ENCODE data around the gene MT1H. TPM values are rescaled to one million over a fixed set of nuclear protein-coding genes. Genes with fewer than 3 reads are reported as not detected.
"Not testable (repeated sequence)": the region's sequence is repeated elsewhere in the genome, so short reads cannot be mapped to it uniquely, and the experiment has no call there.

MT1H gene
- 10 to 100 TPM; 32.9 to 63.3 TPM for polyA plus RNA-seq

DNA sequence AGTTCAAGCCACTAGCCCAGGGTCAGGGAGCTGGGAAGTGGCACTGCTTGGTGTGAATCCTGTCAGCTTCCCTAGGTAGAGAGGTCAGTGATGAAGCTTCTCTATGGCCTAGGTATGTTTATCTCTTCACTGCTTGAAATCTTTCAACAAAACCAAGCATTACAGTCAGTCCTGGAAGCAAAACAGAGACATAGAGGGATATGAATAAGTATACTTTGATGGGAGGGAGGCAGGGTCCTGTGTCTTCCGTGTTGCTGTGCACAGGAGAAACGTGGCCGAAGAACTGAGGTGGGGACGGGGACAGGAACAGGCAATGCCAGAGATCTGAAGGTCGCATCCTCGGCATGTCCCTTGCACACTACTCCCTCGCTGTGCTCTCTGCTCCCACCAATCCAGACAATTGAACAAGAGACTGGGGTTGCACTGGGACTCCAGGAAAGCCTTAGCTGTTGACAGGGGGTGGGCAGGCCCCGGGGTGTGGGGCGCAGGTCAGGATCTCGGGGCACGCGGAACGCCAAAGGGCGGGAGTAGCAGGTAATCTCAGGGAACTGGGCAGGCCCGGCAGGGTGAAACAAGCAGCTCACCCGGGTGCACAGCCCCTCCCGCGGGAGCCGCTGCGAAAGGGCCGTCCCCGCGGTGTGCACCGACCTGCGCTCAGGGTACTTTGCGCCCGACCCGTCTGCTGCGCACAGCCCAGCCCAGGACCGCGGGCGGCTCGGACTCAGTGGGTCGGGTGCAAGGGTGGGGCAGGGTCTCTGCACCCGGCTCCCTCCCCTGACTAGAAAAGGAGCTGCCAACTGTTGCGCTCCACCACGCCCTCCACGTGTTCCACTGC, at the start of gene MT1H:
Gene MT1H (plus strand): TSS at position 810 of the 835 bp plus-strand sequence. CDS start 71 bp downstream, outside the sequence.
- WGBS, 2 donors = 19% methylated on average over 38 of the region's 38 CpGs
- H3K27me3 ChIP-seq (ENCODE audit: control insufficient read depth in 1 of 2, insufficient read depth in 2 of 2, low read length in 2 of 2) = peaks cover 0 to 4% of the 10 kb centered on the region in 2 donors
- H3K4me3 ChIP-seq (ENCODE audit: low read depth in 1 of 2, low read length in 2 of 2) = peak within 1 kb of the TSS; percentile 7 to 22
- H3K36me3 ChIP-seq (ENCODE audit: control insufficient read depth in 2 of 2, insufficient read depth in 2 of 2, low read length in 1 of 2) = no peaks in the 10 kb centered on the region
- H3K9me3 ChIP-seq (ENCODE audit: control insufficient read depth in 2 of 2, insufficient read depth in 1 of 2, low read depth in 1 of 2, low read length in 1 of 2) = no peaks in the 10 kb centered on the region
- H3K4me1 ChIP-seq (ENCODE audit: control insufficient read depth in 2 of 2, insufficient read depth in 2 of 2, low read length in 1 of 2) = peaks cover 9 to 17% of the 10 kb centered on the region in 2 donors
- H3K27ac ChIP-seq (ENCODE audit: low read depth in 2 of 2, low read length in 1 of 2) = no peak within 1 kb of the TSS

DNA sequence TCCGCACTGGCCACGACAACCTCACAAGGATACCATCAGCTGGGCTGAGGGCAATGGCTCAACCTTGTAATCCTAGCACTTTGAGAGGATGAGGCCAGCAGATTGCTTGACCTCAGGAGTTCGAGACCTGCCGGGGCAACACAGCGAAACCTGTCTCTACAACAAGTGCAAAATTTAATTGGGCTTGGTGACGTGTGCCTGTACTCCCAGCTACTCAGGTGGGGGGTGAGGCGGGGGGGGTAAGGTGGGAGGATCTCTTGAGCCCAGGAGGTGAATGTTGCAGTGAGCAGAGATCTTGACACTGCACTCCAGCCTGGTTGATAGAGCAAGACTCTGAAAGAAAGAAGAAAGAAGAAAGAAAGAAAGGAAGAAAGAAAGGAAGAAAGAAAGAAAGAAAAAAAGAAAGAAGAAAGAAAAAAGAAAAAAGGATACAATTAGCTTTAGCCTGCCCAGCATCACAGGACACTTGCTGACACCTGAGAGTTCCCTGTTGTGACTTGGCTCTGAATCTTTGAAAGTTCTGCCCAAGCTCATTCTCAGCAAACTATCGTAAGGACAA, 49.2 kb upstream of the MT1H start:
- H3K36me3 ChIP-seq (ENCODE audit: control insufficient read depth in 2 of 2, insufficient read depth in 2 of 2, low read length in 1 of 2) = no peaks in the 10 kb centered on the region
- no peaks in the 10 kb centered on the region for H3K27me3 ChIP-seq (ENCODE audit: control insufficient read depth in 1 of 2, insufficient read depth in 2 of 2, low read length in 2 of 2)
- 82 to 84% methylated on average over 8 of the region's 8 CpGs for WGBS, 2 donors
- H3K9me3 ChIP-seq (ENCODE audit: control insufficient read depth in 2 of 2, insufficient read depth in 1 of 2, low read depth in 1 of 2, low read length in 1 of 2) = no peaks in the 10 kb centered on the region
- peaks cover 0 to 3% of the 10 kb centered on the region in 2 donors for H3K4me1 ChIP-seq (ENCODE audit: control insufficient read depth in 2 of 2, insufficient read depth in 2 of 2, low read length in 1 of 2)
- no peak overlapping the region for H3K4me3 ChIP-seq (ENCODE audit: low read depth in 1 of 2, low read length in 2 of 2)
- no peak overlapping the region for H3K27ac ChIP-seq (ENCODE audit: low read depth in 2 of 2, low read length in 1 of 2)

DNA sequence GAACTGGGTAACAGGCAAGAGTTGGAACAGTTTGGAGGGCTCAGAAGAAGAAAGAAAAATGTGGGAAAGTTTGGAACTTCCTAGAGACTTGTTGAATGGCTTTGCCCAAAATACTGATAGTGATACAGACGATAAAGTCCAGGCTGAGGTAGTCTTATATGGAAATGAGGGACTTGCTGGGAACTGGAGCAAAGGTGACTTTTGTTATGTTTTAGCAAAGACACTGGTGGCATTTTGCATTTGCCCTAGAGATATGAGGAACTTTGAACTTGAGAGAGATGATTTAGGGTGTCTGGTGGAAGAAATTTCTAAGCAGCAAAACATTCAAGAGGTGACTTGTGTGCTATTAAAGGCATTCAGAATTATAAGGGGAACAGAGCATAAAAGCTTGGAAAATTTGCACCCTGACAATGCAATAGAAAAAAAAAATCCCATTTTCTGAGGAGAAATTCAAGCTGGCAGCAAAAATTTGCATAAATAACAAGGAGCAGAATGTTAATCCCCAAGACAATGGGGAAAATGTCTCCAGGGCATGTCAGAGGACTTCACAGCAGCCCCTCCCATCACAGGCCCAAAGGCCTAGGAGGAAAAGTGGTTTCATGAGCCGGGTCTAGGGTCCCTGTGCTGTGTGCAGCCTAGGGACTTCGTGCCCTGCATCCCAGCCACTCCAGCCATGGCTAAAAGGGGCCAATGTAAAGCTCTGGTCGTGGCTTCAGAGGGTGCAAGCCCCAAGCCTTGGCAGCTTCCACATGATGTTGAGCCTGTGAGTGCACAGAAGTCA, 47.8 kb upstream of the MT1H start:
- not testable (repeated sequence) for H3K4me3 ChIP-seq (ENCODE audit: low read depth in 1 of 2, low read length in 2 of 2); H3K9me3 ChIP-seq (ENCODE audit: control insufficient read depth in 2 of 2, insufficient read depth in 1 of 2, low read depth in 1 of 2, low read length in 1 of 2); H3K4me1 ChIP-seq (ENCODE audit: control insufficient read depth in 2 of 2, insufficient read depth in 2 of 2, low read length in 1 of 2); H3K27me3 ChIP-seq (ENCODE audit: control insufficient read depth in 1 of 2, insufficient read depth in 2 of 2, low read length in 2 of 2); H3K27ac ChIP-seq (ENCODE audit: low read depth in 2 of 2, low read length in 1 of 2); H3K36me3 ChIP-seq (ENCODE audit: control insufficient read depth in 2 of 2, insufficient read depth in 2 of 2, low read length in 1 of 2)
- WGBS, 2 donors = 76 to 85% methylated on average over 4 of the region's 4 CpGs

DNA sequence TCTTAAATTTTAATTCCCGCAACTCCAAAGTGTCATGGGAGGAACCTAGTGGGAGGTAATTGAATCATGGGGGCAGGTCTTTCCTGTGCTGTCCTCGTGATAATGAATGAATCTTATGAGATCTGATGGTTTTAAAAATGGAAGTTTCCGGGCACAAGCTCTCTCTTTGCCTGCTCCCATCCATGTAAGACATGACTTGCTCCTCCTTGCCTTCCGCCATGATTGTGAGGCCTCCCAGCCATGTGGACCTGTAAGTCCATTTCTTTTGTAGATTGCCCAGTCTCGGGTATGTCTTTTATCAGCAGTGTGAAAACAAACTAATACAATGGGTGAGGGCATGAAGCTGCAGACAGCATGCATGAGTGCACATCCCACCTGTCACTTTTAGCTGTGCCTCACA, 46.4 kb upstream of the MT1H start:
- not testable (repeated sequence) for H3K36me3 ChIP-seq (ENCODE audit: control insufficient read depth in 2 of 2, insufficient read depth in 2 of 2, low read length in 1 of 2); H3K9me3 ChIP-seq (ENCODE audit: control insufficient read depth in 2 of 2, insufficient read depth in 1 of 2, low read depth in 1 of 2, low read length in 1 of 2); H3K4me3 ChIP-seq (ENCODE audit: low read depth in 1 of 2, low read length in 2 of 2); H3K27ac ChIP-seq (ENCODE audit: low read depth in 2 of 2, low read length in 1 of 2); H3K27me3 ChIP-seq (ENCODE audit: control insufficient read depth in 1 of 2, insufficient read depth in 2 of 2, low read length in 2 of 2); H3K4me1 ChIP-seq (ENCODE audit: control insufficient read depth in 2 of 2, insufficient read depth in 2 of 2, low read length in 1 of 2)
- 93 to 95% methylated on average over 5 of the region's 5 CpGs for WGBS, 2 donors

DNA sequence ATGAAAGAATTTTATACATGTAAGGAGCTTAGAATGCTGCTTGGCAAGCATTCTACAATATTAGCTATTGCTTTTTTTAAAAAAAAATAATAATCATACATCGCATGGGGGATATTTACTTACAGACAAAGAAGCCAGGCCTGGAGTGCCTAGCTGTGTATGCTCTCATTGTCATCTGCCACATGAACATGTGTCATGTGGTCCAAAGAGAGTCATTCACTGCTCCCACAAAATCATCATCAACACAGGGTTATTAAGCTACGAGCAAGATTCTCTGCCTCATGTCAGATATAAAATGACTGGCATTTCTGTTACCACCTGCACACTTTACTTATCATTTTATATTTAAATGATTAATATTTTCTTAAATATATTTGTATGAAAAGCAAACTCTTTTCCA, 46.0 kb upstream of the MT1H start:
- no peak overlapping the region for H3K27ac ChIP-seq (ENCODE audit: low read depth in 2 of 2, low read length in 1 of 2)

DNA sequence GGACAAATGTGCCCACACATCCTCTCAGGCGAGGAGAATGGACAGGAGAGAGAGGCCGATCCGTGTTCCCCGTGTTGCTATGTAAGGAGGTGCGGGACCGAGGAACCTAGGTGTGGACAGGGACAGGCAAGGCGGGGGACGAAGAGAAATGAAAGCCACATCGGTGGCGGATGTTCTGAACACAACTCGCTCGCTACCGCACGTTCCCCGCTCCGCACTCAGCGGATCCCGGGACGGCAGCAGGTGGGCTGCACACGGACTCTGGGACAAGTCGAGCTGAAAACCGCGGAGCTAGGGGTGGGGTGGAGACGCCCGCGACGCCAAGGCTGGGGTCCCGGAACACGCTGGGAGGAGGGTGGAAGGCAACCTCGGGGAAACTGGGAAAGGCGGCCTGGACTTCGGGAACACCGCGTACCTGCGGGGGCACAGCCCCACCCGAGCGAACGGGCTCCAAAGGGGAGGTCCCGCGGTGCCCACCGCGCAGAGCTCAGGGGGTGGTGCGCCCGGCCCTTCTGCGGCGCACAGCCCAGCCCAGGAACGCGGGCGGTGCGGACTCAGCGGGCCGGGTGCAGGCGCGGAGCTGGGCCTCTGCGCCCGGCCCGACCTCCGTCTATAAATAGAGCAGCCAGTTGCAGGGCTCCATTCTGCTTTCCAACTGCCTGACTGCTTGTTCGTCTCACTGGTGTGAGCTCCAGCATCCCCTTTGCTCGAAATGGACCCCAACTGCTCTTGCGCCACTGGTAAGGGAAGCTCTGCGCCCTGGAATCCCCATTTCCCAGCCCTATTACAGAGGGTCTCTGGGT, 44.3 kb upstream of the MT1H start, which contains the start of gene MT1E:
Gene MT1E (plus strand): TSS at position 642 of the 803 bp plus-strand sequence. CDS start 71 bp downstream, at position 713.
- Histone ChIP-seq H3K27ac (ENCODE audit: low read depth in 2 of 2, low read length in 1 of 2) (peak within 1 kb of the TSS; percentile 78 to 92), H3K4me1 (ENCODE audit: control insufficient read depth in 2 of 2, insufficient read depth in 2 of 2, low read length in 1 of 2) (no peaks in the 10 kb centered on the region), H3K9me3 (ENCODE audit: control insufficient read depth in 2 of 2, insufficient read depth in 1 of 2, low read depth in 1 of 2, low read length in 1 of 2) (no peaks in the 10 kb centered on the region), H3K4me3 (ENCODE audit: low read depth in 1 of 2, low read length in 2 of 2) (peak within 1 kb of the TSS; percentile 64 to 68), H3K36me3 (ENCODE audit: control insufficient read depth in 2 of 2, insufficient read depth in 2 of 2, low read length in 1 of 2) (no peaks in the 10 kb centered on the region), H3K27me3 (ENCODE audit: control insufficient read depth in 1 of 2, insufficient read depth in 2 of 2, low read length in 2 of 2) (no peaks in the 10 kb centered on the region)
- WGBS, 2 donors = 2 to 11% methylated on average over 60 to 62 of the region's 62 CpGs

More for the DNA sequence above, 46.0 kb upstream of the MT1H start:
- H3K27me3 ChIP-seq (ENCODE audit: control insufficient read depth in 1 of 2, insufficient read depth in 2 of 2, low read length in 2 of 2) = no peaks in the 10 kb centered on the region
- no peaks in the 10 kb centered on the region for H3K9me3 ChIP-seq (ENCODE audit: control insufficient read depth in 2 of 2, insufficient read depth in 1 of 2, low read depth in 1 of 2, low read length in 1 of 2)
- no peaks in the 10 kb centered on the region for H3K36me3 ChIP-seq (ENCODE audit: control insufficient read depth in 2 of 2, insufficient read depth in 2 of 2, low read length in 1 of 2)
- H3K4me1 ChIP-seq (ENCODE audit: control insufficient read depth in 2 of 2, insufficient read depth in 2 of 2, low read length in 1 of 2) = no peaks in the 10 kb centered on the region
- WGBS, 2 donors = 93 to 97% methylated on average over 2 of the region's 2 CpGs
- no peak overlapping the region for H3K4me3 ChIP-seq (ENCODE audit: low read depth in 1 of 2, low read length in 2 of 2)

DNA sequence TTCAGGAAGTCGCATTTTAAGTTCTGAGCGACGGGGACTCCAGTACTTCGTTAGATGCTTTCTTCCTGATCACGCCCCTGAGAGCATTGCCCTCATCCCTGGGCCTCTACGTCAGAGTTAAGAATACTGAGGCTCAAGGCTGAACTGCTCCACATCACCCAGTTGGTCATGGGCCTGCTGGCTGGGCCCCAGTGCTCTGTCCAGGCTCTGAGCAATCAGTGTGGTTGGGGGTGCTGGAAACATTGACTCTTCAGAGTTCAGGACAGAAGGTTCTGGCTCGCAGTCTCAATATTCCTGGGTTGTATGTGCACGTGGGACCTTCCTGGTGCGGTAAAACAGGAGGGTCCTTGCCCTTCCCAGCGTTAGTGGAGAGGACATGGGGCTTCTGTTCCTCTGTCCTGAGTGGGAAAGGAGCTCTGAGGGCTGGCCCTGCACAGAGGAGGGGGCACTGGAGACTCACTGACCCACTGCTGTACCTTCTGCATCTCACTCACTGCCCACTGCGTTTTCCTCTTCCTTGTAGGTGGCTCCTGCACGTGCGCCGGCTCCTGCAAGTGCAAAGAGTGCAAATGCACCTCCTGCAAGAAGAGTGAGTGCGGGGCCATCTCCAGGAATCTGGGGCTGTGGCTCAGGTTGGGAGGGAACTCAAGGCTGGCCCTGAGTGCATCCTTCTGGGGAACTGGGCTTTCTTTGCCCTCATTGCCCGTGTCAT, 43.5 kb upstream of the MT1H start:
- H3K27ac ChIP-seq (ENCODE audit: low read depth in 2 of 2, low read length in 1 of 2) = peak overlapping the region; percentile 78 to 92
- 18 to 33% methylated on average over 16 of the region's 16 CpGs for WGBS, 2 donors
- H3K4me3 ChIP-seq (ENCODE audit: low read depth in 1 of 2, low read length in 2 of 2) = peak overlapping the region; percentile 64 to 68
- no peaks in the 10 kb centered on the region for H3K27me3 ChIP-seq (ENCODE audit: control insufficient read depth in 1 of 2, insufficient read depth in 2 of 2, low read length in 2 of 2)
- H3K4me1 ChIP-seq (ENCODE audit: control insufficient read depth in 2 of 2, insufficient read depth in 2 of 2, low read length in 1 of 2) = no peaks in the 10 kb centered on the region
- H3K9me3 ChIP-seq (ENCODE audit: control insufficient read depth in 2 of 2, insufficient read depth in 1 of 2, low read depth in 1 of 2, low read length in 1 of 2) = no peaks in the 10 kb centered on the region
- no peaks in the 10 kb centered on the region for H3K36me3 ChIP-seq (ENCODE audit: control insufficient read depth in 2 of 2, insufficient read depth in 2 of 2, low read length in 1 of 2)

DNA sequence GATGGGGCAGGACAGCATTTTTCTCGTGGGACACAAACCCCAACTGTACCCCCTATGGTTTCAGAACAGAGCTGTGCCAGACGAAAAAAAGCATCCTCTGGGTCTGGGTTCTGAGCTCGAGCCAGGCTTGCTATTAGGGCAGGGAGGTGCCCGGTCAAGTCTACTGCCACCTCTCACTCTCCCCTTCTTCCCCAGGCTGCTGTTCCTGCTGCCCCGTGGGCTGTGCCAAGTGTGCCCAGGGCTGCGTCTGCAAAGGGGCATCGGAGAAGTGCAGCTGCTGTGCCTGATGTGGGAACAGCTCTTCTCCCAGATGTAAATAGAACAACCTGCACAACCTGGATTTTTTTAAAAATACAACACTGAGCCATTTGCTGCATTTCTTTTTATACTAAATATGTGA, 42.9 kb upstream of the MT1H start:
- Histone ChIP-seq H3K9me3 (ENCODE audit: control insufficient read depth in 2 of 2, insufficient read depth in 1 of 2, low read depth in 1 of 2, low read length in 1 of 2) (no peaks in the 10 kb centered on the region), H3K4me1 (ENCODE audit: control insufficient read depth in 2 of 2, insufficient read depth in 2 of 2, low read length in 1 of 2) (peaks cover 0 to under 1% of the 10 kb centered on the region in 2 donors), H3K36me3 (ENCODE audit: control insufficient read depth in 2 of 2, insufficient read depth in 2 of 2, low read length in 1 of 2) (no peaks in the 10 kb centered on the region), H3K4me3 (ENCODE audit: low read depth in 1 of 2, low read length in 2 of 2) (peak overlapping the region; percentile 64 to 68), H3K27me3 (ENCODE audit: control insufficient read depth in 1 of 2, insufficient read depth in 2 of 2, low read length in 2 of 2) (no peaks in the 10 kb centered on the region), H3K27ac (ENCODE audit: low read depth in 2 of 2, low read length in 1 of 2) (peak overlapping the region; percentile 62 to 92)
- 37 to 39% methylated on average over 7 of the region's 7 CpGs for WGBS, 2 donors
